ENCODE results near the gene FOXL1.

DNA sequence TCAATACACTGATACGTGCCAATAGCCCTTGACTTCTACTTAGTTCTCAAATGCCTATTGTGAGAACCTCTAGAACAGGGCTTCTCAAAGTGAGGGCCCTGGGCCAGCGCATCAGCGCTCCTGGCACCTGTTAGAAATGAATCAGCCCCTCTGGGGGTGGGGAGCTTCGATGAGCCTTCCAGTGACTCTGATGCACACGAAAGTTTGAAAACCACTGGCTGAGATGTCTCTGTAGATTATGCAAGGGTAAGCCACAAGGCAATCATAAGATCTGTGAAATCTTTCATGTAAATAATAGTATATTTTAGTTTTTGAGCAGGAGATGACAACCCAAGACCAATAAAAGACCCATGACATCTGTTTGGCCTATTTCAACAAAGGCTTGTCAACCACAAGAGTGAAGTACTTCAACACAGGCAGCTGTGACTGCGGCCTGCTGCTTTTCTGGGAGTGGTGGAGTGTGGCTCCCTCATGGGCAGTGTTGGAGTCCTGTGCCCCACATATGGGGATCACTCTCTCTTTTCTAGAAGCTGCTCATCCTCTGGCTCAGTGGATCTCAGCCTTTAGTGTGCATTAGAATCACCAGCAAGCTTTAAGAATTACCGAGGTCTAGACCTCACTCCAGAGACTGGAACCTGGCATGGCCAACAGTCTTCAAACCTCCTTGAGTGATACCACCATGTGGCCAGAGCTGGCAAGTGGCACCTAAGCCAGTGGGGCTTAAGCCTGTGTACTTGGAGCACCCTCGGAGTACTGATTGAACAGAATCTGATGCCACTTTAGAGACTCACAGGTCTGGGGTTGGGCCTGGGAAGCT, 29.1 kb upstream of the FOXL1 start:
- no peak for TF ChIP-seq POLR2AphosphoS5 (IDR thresholded peaks at IDR 0.05; ENCODE audit: borderline replicate concordance, low read depth, low read length)
- TF ChIP-seq EZH2 (IDR thresholded peaks at IDR 0.05): no peak
